B cell (primary cell): ENCODE measurements around the gene RPS6KL1.

Experiments used
- EZH2 ChIP-seq: IDR thresholded peaks from 2 replicates; pipeline ENCODE4 v1.6.1; 2012; ENCODE audit warnings: borderline replicate concordance, low read depth, mild to moderate bottlenecking, moderate library complexity, low read length; ENCODE audit not compliant: insufficient read depth, poor library complexity, severe bottlenecking
- TF ChIP-seq, protein P1 (sequence below): fragments of 200-600 bp; IDR thresholded peaks from one replicate; pipeline ENCODE4 v1.8.0; 2022; ENCODE audit warnings: antibody characterized with exemption, mild to moderate bottlenecking

DNA sequence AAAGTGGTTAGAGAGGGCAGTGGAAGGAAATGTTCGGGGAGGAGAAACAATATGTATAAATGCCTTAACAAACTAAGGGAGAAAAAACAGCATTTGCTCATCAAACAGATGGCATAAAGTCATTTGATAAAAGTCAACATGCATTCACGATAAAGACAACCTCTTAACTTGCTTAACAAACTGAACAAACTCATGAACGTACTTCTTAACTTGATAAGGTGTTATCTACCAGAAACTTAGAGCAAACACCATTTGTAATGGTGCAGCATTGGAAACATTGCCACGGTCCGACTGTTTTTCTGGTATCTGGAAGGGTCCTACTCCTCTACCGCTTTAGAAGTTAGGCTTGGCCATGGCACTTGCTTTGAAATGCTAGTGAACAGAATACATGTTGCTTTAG is 4.2 kb upstream of the RPS6KL1 start:
- TF ChIP-seq, protein P1, sequence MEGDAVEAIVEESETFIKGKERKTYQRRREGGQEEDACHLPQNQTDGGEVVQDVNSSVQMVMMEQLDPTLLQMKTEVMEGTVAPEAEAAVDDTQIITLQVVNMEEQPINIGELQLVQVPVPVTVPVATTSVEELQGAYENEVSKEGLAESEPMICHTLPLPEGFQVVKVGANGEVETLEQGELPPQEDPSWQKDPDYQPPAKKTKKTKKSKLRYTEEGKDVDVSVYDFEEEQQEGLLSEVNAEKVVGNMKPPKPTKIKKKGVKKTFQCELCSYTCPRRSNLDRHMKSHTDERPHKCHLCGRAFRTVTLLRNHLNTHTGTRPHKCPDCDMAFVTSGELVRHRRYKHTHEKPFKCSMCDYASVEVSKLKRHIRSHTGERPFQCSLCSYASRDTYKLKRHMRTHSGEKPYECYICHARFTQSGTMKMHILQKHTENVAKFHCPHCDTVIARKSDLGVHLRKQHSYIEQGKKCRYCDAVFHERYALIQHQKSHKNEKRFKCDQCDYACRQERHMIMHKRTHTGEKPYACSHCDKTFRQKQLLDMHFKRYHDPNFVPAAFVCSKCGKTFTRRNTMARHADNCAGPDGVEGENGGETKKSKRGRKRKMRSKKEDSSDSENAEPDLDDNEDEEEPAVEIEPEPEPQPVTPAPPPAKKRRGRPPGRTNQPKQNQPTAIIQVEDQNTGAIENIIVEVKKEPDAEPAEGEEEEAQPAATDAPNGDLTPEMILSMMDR, result no peak
- TF ChIP-seq EZH2, result no peak
